NCI-H2107 treated with DMSO at 0.1 percent for 48 hours (cell line): ENCODE measurements around the gene NSG1.
"Not testable (repeated sequence)": the region's sequence is repeated elsewhere in the genome, so short reads cannot be mapped to it uniquely, and the experiment has no call there.

Experiments
- DNase-seq: peaks from one replicate; lab custom pipeline; 2025; ENCODE audit not compliant: unreplicated experiment; lab: John Stamatoyannopoulos, UW

Gene NSG1

GRCh38 chr4:4386736-4387392 lies at the start of gene NSG1:
Gene NSG1 (plus strand): TSS chr4:4387102. CDS start chr4:4387630, 528 bp downstream.
- DNase-seq = no peak

GRCh38 chr4:4338210-4339001 lies 48.5 kb upstream of the NSG1 start:
- DNase-seq = no peak

GRCh38 chr4:4339504-4340085 lies 47.3 kb upstream of the NSG1 start:
- DNase-seq = no peak

- DNase-seq = no peak
Measured at GRCh38 chr4:4341861-4342650, 44.8 kb upstream of the NSG1 start.

GRCh38 chr4:4343038-4343437 lies 43.9 kb upstream of the NSG1 start:
- DNase-seq = no peak

GRCh38 chr4:4344915-4345527 lies 41.9 kb upstream of the NSG1 start:
- DNase-seq = no peak

- no peak for DNase-seq
Measured at GRCh38 chr4:4347585-4347984, 39.3 kb upstream of the NSG1 start.

GRCh38 chr4:4348585-4348984 lies 38.3 kb upstream of the NSG1 start:
- DNase-seq = not testable (repeated sequence)

GRCh38 chr4:4349867-4350266 lies 37.0 kb upstream of the NSG1 start:
- no peak for DNase-seq

GRCh38 chr4:4350909-4351308 lies 36.0 kb upstream of the NSG1 start:
- no peak for DNase-seq

GRCh38 chr4:4355302-4355701 lies 31.6 kb upstream of the NSG1 start:
- no peak for DNase-seq

GRCh38 chr4:4356106-4357041 lies 30.5 kb upstream of the NSG1 start:
- no peak for DNase-seq

GRCh38 chr4:4358093-4358854 lies 28.6 kb upstream of the NSG1 start:
- no peak for DNase-seq

- no peak for DNase-seq
Measured at GRCh38 chr4:4361883-4362282, 25.0 kb upstream of the NSG1 start.

GRCh38 chr4:4362991-4363697 lies 23.8 kb upstream of the NSG1 start:
- no peak for DNase-seq

- no peak for DNase-seq
Measured at GRCh38 chr4:4364061-4364460, 22.8 kb upstream of the NSG1 start.

- DNase-seq = no peak
Measured at GRCh38 chr4:4364486-4365208, 22.3 kb upstream of the NSG1 start.
